UCSD-AML1 (cell line): ENCODE data around the gene NDUFAB1.
"Not testable (repeated sequence)": the region's sequence is repeated elsewhere in the genome, so short reads cannot be mapped to it uniquely, and the experiment has no call there.

Experiments used
- DNase-seq: peaks from one replicate; lab custom pipeline; 2025; ENCODE audit not compliant: unreplicated experiment; lab: John Stamatoyannopoulos, UW

The NDUFAB1 gene

DNA sequence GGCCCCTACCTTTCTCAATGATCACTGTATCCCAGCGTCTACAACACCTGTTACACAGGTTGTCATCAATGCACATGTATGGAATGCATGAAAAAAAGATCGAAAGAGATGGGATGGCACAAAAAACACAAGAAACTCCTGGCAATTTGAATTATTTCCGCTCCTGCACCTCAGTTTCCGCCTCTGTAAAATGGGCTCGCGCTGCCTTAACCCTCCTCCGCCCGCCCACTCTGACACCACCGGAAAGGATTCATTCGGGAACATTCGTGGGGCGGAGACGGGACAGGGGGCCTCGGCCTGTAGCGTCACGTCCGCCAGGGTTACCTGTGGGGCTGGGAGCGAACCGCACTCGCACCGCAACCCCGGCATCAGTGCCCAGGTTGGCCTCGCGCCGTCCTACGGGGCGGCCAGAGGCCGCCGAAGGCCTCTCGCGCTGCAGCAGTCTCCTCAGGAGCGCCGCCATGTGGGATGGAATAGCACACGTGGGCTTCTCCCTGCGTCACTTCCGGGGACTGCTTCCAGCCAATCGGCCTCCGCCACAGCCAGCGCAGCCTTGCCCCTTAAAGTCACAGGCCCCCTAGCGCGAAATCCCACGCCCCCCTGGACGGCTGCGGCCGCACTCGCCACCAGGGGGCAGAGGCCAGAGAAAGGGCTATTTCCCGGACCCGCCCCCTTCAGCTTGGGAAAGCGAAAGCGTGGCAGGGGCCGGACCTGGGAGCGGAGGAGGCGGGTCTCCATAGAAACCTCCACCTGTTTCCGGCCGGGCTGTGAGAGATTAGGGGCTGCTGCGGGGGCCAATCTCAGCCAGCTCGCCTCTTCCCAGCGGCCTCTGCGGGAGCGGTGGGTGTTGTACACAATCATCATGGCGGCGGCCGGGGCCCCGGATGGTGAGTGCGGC lies 39.0 kb downstream of the NDUFAB1 start, which contains the start of the genes EARS2 and UBFD1:
EARS2 (minus strand) TSS at position 470 of the 898 bp plus-strand sequence; CDS start at position 463, 7 bp downstream.
UBFD1 (plus strand) TSS at position 847 of the 898 bp plus-strand sequence; CDS start at position 863, 16 bp downstream.
- DNase-seq: peak; percentile 100

GRCh38 chr16:23554536-23554935 lies 41.6 kb downstream of the NDUFAB1 start:
- no peak for DNase-seq

- DNase-seq: no peak
These were observed 44.0 kb downstream of the NDUFAB1 start for GRCh38 chr16:23552161-23552560.

- DNase-seq: no peak
These were observed 46.2 kb downstream of the NDUFAB1 start for GRCh38 chr16:23549938-23550337.

DNA sequence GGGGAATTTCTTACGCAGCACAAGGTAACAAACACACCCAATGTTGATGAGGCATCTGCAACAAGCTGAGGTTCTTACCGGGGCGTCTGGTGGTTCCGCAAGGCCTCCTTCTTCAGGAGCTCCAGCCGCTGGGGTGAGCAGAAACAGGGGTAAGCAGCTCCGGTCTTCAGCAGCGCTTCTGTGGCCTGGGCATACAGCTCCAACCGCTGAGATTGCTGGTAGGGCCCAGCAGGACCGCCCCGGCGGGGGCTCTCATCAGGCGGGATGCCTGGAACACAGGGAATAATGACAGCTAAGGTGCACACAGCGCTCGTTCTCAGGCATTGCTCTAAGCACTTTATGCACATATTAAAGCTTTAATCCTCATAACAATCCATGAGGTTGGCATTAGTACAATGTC lies 51.7 kb downstream of the NDUFAB1 start:
- no peak for DNase-seq

DNA sequence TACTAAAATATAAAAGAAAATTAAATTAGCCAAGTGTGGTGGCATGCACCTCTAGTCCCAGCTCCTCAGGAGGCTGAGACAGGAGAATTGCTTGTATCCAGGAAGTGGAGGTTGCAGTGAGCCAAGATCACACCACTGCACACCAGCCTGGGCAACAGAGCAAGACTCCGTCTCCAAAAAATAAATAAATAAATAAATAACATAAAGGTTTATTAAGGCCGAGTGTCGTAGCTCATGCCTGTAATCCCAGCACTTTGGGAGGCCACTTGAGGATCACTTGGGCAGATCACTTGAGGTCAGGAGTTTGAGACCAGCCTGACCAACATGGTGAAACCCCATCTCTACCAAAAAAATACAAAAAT lies 55.3 kb downstream of the NDUFAB1 start:
- DNase-seq: not testable (repeated sequence)

- DNase-seq: no peak
These were observed 55.9 kb downstream of the NDUFAB1 start for GRCh38 chr16:23539984-23540816.

- no peak for DNase-seq
These were observed 57.2 kb downstream of the NDUFAB1 start for GRCh38 chr16:23538919-23539278.

DNA sequence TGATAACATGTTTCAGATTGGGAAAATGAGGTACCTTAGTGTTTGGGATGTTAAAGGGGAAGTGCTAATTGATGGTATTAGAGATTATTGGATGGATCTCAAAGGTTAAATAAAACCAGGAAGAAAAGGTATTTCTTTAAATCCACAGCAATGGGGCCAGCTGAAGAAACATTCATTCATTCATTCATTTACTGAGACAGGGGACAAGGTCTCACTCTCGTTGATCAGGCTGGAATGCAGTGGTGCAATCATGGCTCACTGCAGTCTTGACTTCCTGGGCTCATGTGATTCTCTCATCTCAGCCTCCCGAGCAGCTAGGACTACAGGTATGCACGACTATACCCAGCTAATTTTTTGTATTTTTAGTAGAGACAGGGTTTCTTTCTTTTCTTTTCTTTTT lies 58.7 kb downstream of the NDUFAB1 start:
- no peak for DNase-seq

DNA sequence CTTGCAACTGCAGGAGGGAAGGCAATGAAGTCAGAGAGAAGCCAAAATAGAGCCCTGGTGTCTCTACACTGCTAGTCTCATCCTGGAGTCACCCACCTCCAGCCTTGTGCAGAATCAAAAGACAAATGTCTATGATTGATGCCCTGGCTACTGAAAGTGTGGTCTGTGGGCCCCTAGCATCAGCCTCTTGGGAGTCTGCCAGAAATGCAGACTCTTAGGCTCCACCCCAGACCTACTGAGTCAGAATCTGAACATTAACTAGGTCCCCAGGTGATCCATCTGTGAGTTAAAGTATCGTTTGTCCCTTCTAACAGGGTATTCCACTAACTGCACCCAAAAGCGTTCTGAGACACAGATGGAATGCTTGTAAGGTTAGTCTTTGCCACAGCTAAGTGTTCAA lies 60.2 kb downstream of the NDUFAB1 start:
- no peak for DNase-seq

DNA sequence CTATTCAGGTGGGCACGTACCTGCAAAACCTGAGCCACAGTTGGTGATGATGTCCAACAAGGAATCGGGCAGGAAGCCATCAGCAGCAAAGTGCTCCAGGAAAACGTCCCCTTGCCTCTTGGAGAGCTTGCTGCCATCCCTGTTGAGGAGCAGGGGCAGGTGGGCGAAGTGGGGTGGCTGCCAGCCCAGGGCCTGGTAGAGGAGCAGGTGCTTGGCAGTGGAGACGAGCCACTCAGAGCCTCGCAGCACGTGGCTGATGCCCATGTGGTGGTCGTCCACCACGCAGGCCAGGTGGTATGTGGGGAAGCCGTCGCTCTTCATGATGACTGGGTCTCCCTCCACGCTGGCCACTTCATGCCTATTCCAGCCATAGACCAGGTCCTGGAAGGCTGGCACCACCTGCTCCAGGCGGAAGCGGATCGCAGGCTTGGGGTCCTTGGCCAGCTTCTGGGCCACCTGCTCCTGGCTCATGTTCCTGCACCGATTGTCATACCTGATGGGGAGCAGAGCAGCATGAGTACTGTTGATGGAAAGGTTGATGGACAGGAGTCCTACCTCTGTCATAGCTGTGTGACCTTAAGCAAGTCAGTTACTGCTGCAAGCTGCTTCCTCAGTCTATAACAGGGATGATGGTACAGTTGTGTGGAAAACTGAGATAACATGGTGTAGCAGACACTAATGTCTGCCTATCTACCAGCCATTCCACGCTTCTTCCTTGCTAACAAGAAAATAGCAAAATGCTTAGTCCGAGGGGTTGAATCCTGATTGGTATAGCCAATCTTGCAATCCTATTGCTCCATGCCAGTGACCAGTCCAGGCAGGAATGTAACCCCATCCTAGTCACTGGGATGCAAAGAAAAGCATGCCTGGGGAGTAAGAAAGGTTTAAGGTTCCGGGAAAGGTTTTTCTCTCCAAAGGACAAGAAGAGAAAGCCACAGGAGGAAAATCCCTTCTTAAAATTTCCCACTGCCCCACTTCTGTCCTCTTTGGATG lies 61.0 kb downstream of the NDUFAB1 start:
- no peak for DNase-seq

- no peak for DNase-seq
These were observed 63.7 kb downstream of the NDUFAB1 start for GRCh38 chr16:23532448-23532847.
